ENCODE results near the gene INPP5D.
"Not testable (repeated sequence)": the region's sequence is repeated elsewhere in the genome, so short reads cannot be mapped to it uniquely, and the experiment has no call there.

INPP5D gene

GRCh38 chr2:233183869-233184418 lies 123.8 kb downstream of the INPP5D start:
- no peak for DNase-seq

DNA sequence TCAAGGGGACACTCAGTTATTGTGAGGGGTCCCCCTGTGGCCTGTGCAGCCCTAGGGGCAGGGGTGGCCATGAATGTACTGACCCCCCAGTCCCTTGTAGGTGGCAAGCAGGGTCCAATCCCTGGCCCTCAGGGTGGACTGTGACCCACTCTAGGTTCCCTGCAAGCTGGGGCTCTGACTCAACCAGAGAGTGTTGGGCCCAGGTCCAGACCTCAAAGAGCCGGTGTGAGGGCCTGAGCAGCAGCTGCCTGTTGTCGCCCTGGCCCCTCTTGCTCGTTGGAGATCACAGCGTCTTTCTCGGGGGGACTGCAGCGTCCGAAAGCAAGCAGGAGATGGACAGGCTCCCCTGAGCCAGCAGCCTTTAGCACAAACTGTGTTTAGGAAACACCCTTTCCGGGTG lies 124.5 kb downstream of the INPP5D start:
- no peak for DNase-seq

- no peak for DNase-seq
These were observed 125.2 kb downstream of the INPP5D start for GRCh38 chr2:233185330-233185729.

GRCh38 chr2:233185963-233186362 lies 125.8 kb downstream of the INPP5D start:
- DNase-seq = no peak

DNA sequence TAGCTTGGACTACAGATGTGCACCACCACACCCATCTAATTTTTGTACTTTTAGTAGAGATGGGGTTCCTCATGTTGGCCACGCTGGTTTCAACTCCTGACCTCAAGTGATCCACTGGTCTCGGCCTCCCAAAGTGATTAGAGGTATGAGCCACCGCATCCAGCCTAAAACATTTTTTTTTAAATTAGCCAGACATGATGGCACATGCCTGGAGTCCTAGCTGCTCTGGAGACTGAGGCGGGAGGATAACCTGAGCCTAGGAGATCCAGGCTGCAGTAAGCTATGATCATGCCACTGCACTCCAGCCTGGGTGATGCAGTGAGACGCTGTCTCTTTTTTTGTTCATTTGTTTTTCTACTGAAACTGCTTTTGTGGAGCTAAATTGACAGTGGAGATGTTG lies 126.7 kb downstream of the INPP5D start:
- no peak for DNase-seq

DNA sequence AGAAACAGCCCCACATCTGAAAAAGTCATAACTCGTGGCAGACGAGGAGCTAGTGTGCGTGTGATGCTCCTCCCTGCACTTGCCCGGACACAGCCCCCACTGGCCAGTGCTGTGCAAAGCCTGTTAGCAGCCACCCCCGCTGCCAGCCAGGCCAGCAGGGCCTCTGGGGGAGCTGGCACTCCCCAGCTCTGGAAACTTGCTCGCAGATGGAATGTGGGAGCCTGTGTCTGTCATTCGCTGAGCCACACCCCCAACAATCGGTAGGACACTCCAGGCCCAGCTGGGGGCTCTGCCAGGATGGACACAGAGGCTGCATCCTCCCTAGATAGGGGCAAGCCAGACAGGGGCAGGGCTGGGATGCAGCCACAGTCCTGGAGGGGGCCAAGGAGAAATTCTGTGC lies 128.9 kb downstream of the INPP5D start:
- DNase-seq = no peak

DNA sequence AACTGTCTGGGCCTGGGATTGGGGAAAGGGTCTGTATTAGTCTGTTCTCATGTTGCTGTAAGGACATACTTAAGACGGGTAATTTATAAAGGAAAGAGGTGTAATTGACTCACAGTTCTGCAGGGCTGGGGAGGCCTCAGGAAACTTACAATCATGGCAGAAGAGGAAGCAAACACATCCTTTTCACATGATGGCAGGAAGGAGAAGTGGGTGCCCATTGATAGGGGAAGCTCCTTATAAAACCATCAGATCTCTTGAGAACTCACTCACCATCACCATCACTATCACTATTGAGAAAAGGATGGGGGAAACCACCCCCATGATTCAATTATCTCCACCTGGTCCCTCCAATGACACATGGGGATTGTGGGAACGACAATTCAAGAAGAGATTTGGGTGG lies 130.9 kb downstream of the INPP5D start:
- not testable (repeated sequence) for DNase-seq

- DNase-seq = no peak
These were observed 133.6 kb downstream of the INPP5D start for GRCh38 chr2:233193738-233194137.

- no peak for DNase-seq
These were observed 134.9 kb downstream of the INPP5D start for GRCh38 chr2:233195027-233195426.

DNA sequence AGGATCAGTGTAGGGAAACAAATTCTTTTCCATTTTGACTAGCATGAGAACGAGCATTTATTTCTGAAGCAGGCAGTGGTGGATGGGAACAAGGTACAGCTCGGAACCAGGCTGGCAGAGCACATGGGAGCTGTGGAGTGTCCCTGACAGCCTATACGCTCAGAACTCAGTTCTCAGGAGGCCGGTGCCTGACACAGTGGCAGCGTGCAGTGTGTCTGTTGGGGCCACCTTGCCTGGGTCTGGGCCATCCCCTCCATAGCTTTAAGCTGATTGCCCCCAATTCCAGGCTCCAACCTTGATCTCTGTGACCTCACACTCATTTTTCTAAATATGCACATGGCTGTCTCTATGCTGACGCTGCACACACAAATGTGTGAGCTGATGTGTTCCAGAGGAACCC lies 136.9 kb downstream of the INPP5D start:
- DNase-seq = no peak

- DNase-seq = no peak
These were observed 137.9 kb downstream of the INPP5D start for GRCh38 chr2:233198026-233198425.

DNA sequence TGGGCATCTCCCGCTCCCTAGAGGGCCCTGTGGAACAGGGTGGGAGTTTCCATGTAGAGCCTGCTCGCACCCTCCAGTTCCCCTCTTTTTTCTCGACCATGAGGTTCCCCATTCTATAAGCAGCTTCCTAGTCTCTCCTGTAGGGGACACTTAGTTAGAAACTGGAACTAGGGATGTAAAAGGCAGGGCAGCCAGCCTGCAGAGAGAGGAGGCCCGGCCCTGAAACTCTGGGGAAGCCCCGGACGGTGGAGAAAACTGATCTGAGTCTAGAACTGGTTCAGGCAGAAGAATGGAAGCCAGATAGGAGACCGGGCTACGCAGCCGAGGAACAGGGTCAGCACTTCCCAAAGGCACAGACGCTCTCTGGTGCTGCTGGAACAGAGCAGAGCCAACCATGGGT lies 139.7 kb downstream of the INPP5D start:
- no peak for DNase-seq

DNA sequence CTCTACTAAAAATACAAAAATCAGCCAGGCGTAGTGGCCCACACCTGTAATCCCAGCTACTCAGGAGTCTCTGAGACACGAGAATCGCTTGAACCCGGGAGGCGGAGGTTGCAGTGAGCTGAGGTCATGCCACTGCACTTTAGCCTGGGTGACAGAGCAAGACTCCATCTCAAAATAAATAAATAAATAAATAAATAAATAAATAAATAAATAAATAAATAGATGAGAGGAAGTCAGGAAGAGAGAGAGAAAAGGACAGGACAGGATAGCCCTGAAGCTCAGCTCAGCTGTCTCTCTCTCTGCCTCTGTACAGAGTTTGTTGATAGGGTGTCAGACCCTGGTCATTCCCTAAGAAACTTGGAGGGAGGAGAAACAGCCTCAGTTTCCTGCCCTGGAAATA lies 140.6 kb downstream of the INPP5D start:
- DNase-seq = not testable (repeated sequence)

GRCh38 chr2:233201258-233202013 lies 141.3 kb downstream of the INPP5D start:
- no peak for DNase-seq

- DNase-seq = no peak
These were observed 142.4 kb downstream of the INPP5D start for GRCh38 chr2:233202531-233202944.

DNA sequence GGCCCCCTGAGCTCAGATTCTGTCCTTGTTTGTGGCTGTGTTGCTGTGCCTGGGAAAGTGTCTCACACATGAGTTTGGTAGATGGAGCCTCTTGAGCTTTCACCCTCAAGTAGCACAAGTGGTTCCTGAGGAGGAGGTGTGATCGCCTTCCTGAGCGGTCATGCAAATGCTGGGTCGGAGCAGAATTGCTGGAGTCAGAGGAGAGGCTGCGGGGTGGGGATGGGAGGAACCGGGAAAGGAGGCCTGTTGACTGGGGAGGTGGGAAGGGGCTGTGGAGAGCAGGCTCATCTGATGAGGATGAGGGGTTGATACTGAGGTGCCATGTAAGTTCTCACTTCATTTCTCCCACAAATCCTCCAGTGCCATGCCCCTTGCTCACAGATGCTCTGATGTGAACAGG lies 142.9 kb downstream of the INPP5D start:
- DNase-seq = no peak

- DNase-seq = no peak
These were observed 144.3 kb downstream of the INPP5D start for GRCh38 chr2:233204286-233204936.

GRCh38 chr2:233208382-233209116 lies 148.4 kb downstream of the INPP5D start:
- peak; percentile 28 for DNase-seq

DNA sequence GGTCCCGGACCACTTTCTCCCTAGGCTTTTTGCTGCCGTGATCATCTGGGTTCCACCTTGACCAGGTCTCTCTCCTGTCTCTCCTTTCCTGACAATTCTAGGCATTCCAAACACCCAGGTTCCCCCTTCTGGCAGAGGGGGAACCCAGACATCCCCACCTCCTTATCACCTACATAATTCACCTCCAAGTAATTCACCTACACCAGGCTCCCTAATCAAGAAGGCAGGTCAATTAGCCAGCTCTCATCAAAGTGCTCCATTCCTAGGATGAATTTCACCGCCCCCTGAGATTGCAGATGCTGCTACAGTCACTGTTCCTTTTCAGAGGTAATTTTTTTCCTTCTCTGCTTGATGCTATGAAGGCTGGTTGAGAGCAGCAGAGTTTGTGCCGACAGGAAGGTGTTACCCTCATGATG lies 149.0 kb downstream of the INPP5D start:
- DNase-seq = no peak

- peak; percentile 71 for DNase-seq
These were observed 149.5 kb downstream of the INPP5D start for GRCh38 chr2:233209533-233210171.

GRCh38 chr2:233210281-233210680 lies 150.1 kb downstream of the INPP5D start:
- DNase-seq = no peak

DNA sequence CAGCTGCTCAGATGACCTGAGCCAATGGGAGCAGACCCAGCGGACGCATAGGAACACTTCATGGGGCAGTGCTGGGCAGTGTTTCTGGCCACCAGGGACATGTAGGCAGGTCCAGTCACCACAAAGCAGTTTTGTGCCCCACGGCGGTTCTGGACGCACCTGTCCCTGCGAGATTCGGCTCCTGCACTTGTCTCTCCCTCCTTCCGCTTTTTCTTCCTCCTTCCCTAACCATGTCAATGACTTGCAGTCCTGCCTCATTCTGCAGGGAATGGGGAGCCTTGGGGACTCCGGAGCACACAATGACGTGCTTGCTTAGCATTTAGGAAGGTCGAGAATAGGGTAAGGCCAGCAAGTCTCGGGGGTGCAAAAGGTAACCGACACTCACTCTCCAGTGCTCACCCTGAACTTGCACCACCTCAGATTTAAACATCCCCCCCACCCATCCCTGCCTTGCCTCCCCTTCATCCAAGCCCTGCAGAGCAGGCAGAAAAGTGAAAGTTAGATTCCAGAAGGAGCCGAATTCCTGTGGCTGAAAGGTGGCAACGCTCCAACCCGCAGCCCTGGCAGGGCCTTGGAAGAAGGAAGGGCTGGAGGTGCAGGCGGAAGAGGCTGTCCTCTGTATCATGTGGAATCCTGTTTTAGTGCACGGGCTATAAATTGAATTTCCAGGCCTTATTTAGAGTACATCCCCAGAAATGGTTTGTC lies 150.9 kb downstream of the INPP5D start:
- DNase-seq = peak; percentile 95

Measured in fibroblast of skin of scalp (primary cell).